Panc1 (cell line): ENCODE data around the gene SPARC. TPM values are rescaled to one million over a fixed set of nuclear protein-coding genes. Genes with fewer than 3 reads are reported as not detected.

Source experiments
- ATAC-seq: fragments of 200-7000 bp; cut with Tn5 transposase; 2 replicates; pipeline ENCODE4 v1.9.1; 2020; ENCODE audit warnings: mild to moderate bottlenecking, moderate library complexity
- BruUV-seq: library from RNA; stranded (reverse); fragments of 400-500 nt; replicated peaks from 2 replicates; lab custom pipeline; 2021; lab: Mats Ljungman, UMichigan
- CTCF ChIA-PET: fragments of 300-600 bp; sonication (Branson Sonifier 250); formaldehyde crosslinking; loops from one replicate; lab custom pipeline; 2022; ENCODE audit warnings: antibody characterized with exemption; lab: Charles Lee
- POLR2A ChIA-PET: fragments of 300-600 bp; sonication (Branson Sonifier 250); formaldehyde crosslinking; loops from one replicate; lab custom pipeline; 2022; ENCODE audit warnings: antibody characterized with exemption; lab: Charles Lee
- DNase-seq: peaks from one replicate; pipeline ENCODE4 v3.0.0-alpha.2; 2010; ENCODE audit warnings: low read depth, low spot score
- H3K27ac ChIP-seq: 2 replicates; pipeline ENCODE4 v1.5.1; 2011; ENCODE audit warnings: mild to moderate bottlenecking, low read length, inconsistent platforms
- H3K27me3 ChIP-seq: fragments of 200-500 bp; sonication (Bioruptor generic); 2 replicates; pipeline ENCODE4 v1.6.0; 2014; ENCODE audit warnings: low read length, inconsistent platforms; ENCODE audit not compliant: control insufficient read depth, insufficient read depth
- H3K36me3 ChIP-seq: fragments of 200-500 bp; sonication (Bioruptor generic); 2 replicates; pipeline ENCODE4 v1.5.1; 2014; ENCODE audit warnings: inconsistent platforms, mild to moderate bottlenecking, low read length, moderate library complexity; ENCODE audit not compliant: control insufficient read depth, insufficient read depth
- H3K4me1 ChIP-seq: 2 replicates; pipeline ENCODE4 v1.5.1; 2011; ENCODE audit warnings: inconsistent platforms, mild to moderate bottlenecking, low read length, moderate library complexity; ENCODE audit not compliant: control insufficient read depth, insufficient read depth
- H3K4me3 ChIP-seq, 2 experiments: 2 replicates each; pipeline ENCODE4 v1.5.1; 2011 to 2012; ENCODE audit warnings: low read depth in 2 of 2, low read length in 2 of 2, mild to moderate bottlenecking in 2 of 2, inconsistent platforms in 1 of 2, moderate library complexity in 1 of 2
- H3K9me3 ChIP-seq: fragments of 200-500 bp; sonication (Bioruptor generic); 2 replicates; pipeline ENCODE4 v1.5.1; 2014; ENCODE audit warnings: low read depth, mild to moderate bottlenecking, inconsistent platforms, low read length, moderate library complexity; ENCODE audit not compliant: control insufficient read depth, insufficient read depth
- CTCF ChIP-seq: fragments of 450-650 bp; IDR thresholded peaks from 2 replicates; pipeline ENCODE4 v1.5.1; 2017; ENCODE audit warnings: mild to moderate bottlenecking
- POLR2AphosphoS5 ChIP-seq: IDR thresholded peaks from 2 replicates; pipeline ENCODE4 v1.6.1; 2012; ENCODE audit warnings: mild to moderate bottlenecking, low read depth, low read length, moderate library complexity
- REST ChIP-seq, 2 experiments: IDR thresholded peaks; 2 replicates each; pipeline ENCODE4 v1.6.1; 2011 to 2012; ENCODE audit warnings: low read depth in 2 of 2, control low read depth in 1 of 2, low read length in 1 of 2, mild to moderate bottlenecking in 1 of 2, moderate library complexity in 1 of 2; ENCODE audit not compliant: insufficient read depth in 1 of 2
- SIN3A ChIP-seq: IDR thresholded peaks from 2 replicates; pipeline ENCODE4 v1.6.1; 2012; ENCODE audit warnings: low read depth, mild to moderate bottlenecking, low read length, moderate library complexity, borderline replicate concordance; ENCODE audit not compliant: insufficient read depth
- TCF7L2 ChIP-seq: IDR thresholded peaks from 2 replicates; pipeline ENCODE4 v1.6.1; 2011; ENCODE audit warnings: mild to moderate bottlenecking, low read depth, low read length, inconsistent platforms
- in situ Hi-C: cut with HindIII; loops from 2 replicates; pipeline ENCODE4 v1.10.0; 2016; ENCODE audit warnings: low sequenced_read_pairs, low pct_unique_long_range_greater_than_20kb
- intact Hi-C: fragments of 100-400 bp; cut with micrococcal nuclease; formaldehyde crosslinking; loops from one replicate; pipeline ENCODE4 v1.10.0; 2022; ENCODE audit not compliant: unreplicated experiment
- total RNA-seq: library from RNA; stranded (reverse); gene quantifications from one replicate; pipeline ENCODE4 v1.2.1, GENCODE V29; 2021; ENCODE audit not compliant: unreplicated experiment

Gene SPARC
- total RNA-seq, 1 experiment from 2014 or later, result 228 TPM

GRCh38 chr5:151657114-151657513 is 29.6 kb downstream of the SPARC start:
- intact Hi-C loops, result no loop called here
- in situ Hi-C loops, result no loop called here
- Histone ChIP-seq H3K4me1 (peaks cover 11% of the 10 kb centered on the region; the same call in 1 of the 2 replicates), H3K36me3 (no peaks in the 10 kb centered on the region), H3K27me3 (no peaks in the 10 kb centered on the region), H3K9me3 (no peaks in the 10 kb centered on the region), H3K27ac (peak overlapping the region; percentile 24), H3K4me3 (no peak overlapping the region)
- POLR2A ChIA-PET, result no interaction called here
- DNase-seq (no peak), ATAC-seq (no peak)
- BruUV-seq, result no TSS peak
- no peak for TF ChIP-seq REST (IDR thresholded peaks at IDR 0.05; ENCODE audit: insufficient read depth in 1 of 2, low read depth in 2 of 2, low read length in 1 of 2)
- TF ChIP-seq TCF7L2, result no peak
- no peak for TF ChIP-seq SIN3A
- no peak for TF ChIP-seq POLR2AphosphoS5
- TF ChIP-seq CTCF, result no peak
- CTCF ChIA-PET, result interaction anchor here (2.5 kb wide), 1 partner anchor 83 kb away, joined by 39 read pairs; no protein-coding TSS in a partner anchor

GRCh38 chr5:151656311-151656710 is 30.4 kb downstream of the SPARC start:
- in situ Hi-C loops, result no loop called here
- ChIA-PET POLR2A (no interaction called here), CTCF (no interaction called here)
- TF ChIP-seq REST (IDR thresholded peaks at IDR 0.05; ENCODE audit: insufficient read depth in 1 of 2, low read depth in 2 of 2, low read length in 1 of 2), result no peak
- no peak; the same call in 1 of the 2 replicates for TF ChIP-seq CTCF
- TF ChIP-seq TCF7L2, result no peak
- no peak for TF ChIP-seq SIN3A
- no peak for TF ChIP-seq POLR2AphosphoS5
- DNase-seq (no peak), ATAC-seq (no peak)
- Histone ChIP-seq H3K36me3 (no peaks in the 10 kb centered on the region), H3K4me1 (peaks cover 8% of the 10 kb centered on the region; the same call in 1 of the 2 replicates), H3K4me3 (no peak overlapping the region), H3K27ac (no peak overlapping the region; the same call in 1 of the 2 replicates), H3K27me3 (no peaks in the 10 kb centered on the region), H3K9me3 (no peaks in the 10 kb centered on the region)
- intact Hi-C loops, result no loop called here
- no TSS peak for BruUV-seq
